GM23248 (cell line): ENCODE results near the gene SEMA5B. TPM values are rescaled to one million over a fixed set of nuclear protein-coding genes. Genes with fewer than 3 reads are reported as not detected.

Experiments used
- DNase-seq: peaks from one replicate; pipeline ENCODE4 v3.0.0-alpha.2; 2015
- H2AFZ ChIP-seq: fragments of 200-600 bp; sonication (generic); 2 replicates; pipeline ENCODE4 v1.6.1; 2016; ENCODE audit warnings: antibody characterized with exemption
- H3F3A ChIP-seq: fragments of 200-600 bp; sonication (generic); 2 replicates; pipeline ENCODE4 v1.6.1; 2016; ENCODE audit warnings: mild to moderate bottlenecking, antibody characterized with exemption, mixed run types; ENCODE audit not compliant: insufficient read depth
- H3K27ac ChIP-seq: fragments of 200-600 bp; sonication (generic); 2 replicates; pipeline ENCODE4 v1.5.1; 2016; ENCODE audit warnings: mild to moderate bottlenecking
- H3K27me3 ChIP-seq: fragments of 200-600 bp; sonication (generic); replicated peaks from 2 replicates; pipeline ENCODE4 v1.6.1; 2016; ENCODE audit warnings: mild to moderate bottlenecking; ENCODE audit not compliant: insufficient read depth
- H3K36me3 ChIP-seq: fragments of 200-600 bp; sonication (generic); 2 replicates; pipeline ENCODE4 v1.6.1; 2016; ENCODE audit warnings: low read depth, mild to moderate bottlenecking
- H3K4me1 ChIP-seq: fragments of 200-600 bp; sonication (generic); 2 replicates; pipeline ENCODE4 v1.6.1; 2016; ENCODE audit warnings: mild to moderate bottlenecking; ENCODE audit not compliant: insufficient read depth
- H3K4me2 ChIP-seq: fragments of 200-600 bp; sonication (generic); one replicate; pipeline ENCODE4 v1.6.1; 2016; ENCODE audit warnings: mild to moderate bottlenecking; ENCODE audit not compliant: unreplicated experiment
- H3K4me3 ChIP-seq: fragments of 200-600 bp; sonication (generic); 2 replicates; pipeline ENCODE4 v1.5.1; 2016; ENCODE audit warnings: mild to moderate bottlenecking
- H3K79me2 ChIP-seq: fragments of 200-600 bp; sonication (generic); 2 replicates; pipeline ENCODE4 v1.6.1; 2016; ENCODE audit warnings: mild to moderate bottlenecking; ENCODE audit not compliant: insufficient read depth
- H3K9ac ChIP-seq: fragments of 200-600 bp; sonication (generic); 2 replicates; pipeline ENCODE4 v1.6.1; 2016; ENCODE audit warnings: mild to moderate bottlenecking
- H3K9me2 ChIP-seq: fragments of 200-600 bp; sonication (generic); 2 replicates; pipeline ENCODE4 v1.6.1; 2016; ENCODE audit warnings: mixed run types, mild to moderate bottlenecking, moderate library complexity; ENCODE audit not compliant: insufficient read depth
- H3K9me3 ChIP-seq: fragments of 200-600 bp; sonication (generic); one replicate; pipeline ENCODE4 v1.6.1; 2017; ENCODE audit warnings: low read depth
- H4K20me1 ChIP-seq: fragments of 200-600 bp; sonication (generic); 2 replicates; pipeline ENCODE4 v1.6.0; 2016; ENCODE audit not compliant: insufficient read depth
- EZH2 ChIP-seq: fragments of 200-600 bp; sonication (generic); IDR thresholded peaks from 2 replicates; pipeline ENCODE4 v1.6.1; 2018; ENCODE audit warnings: antibody characterized with exemption, mild to moderate bottlenecking; ENCODE audit not compliant: insufficient read depth, poor library complexity, severe bottlenecking
- EZH2phosphoT487 ChIP-seq: fragments of 200-600 bp; sonication (generic); IDR thresholded peaks from 2 replicates; pipeline ENCODE4 v1.6.1; 2018; ENCODE audit warnings: antibody characterized with exemption, moderate library complexity, mild to moderate bottlenecking, low read depth; ENCODE audit not compliant: insufficient read depth
- WGBS, 2 experiments: methylation state at CpG; one replicate each; pipeline ENCODE4 v1.1.6; 2015 to 2017; ENCODE audit warnings: low lambda C conversion rate in 2 of 2, low coverage in 1 of 2; ENCODE audit errors: missing lambda C conversion rate in 2 of 2; 5-methylcytosine and 5-hydroxymethylcytosine counted together
- in situ Hi-C: fragments of 300-500 bp; cut with MboI; formaldehyde crosslinking; loops from 2 replicates; pipeline ENCODE4 v1.15.0; 2020
- polyA plus RNA-seq: library from polyadenylated mRNA; unstranded; fragments of >200 nt; fragmentation: Nextera tagmentation; extraction: Ambion mirVana; gene quantifications from 2 replicates; pipeline ENCODE4 v1.2.1, GENCODE V29; 2016
- total RNA-seq: library from RNA; depleted of rRNA; stranded (reverse); fragments of >200 nt; shearing (Covaris generic); gene quantifications from 2 replicates; pipeline ENCODE4 v1.2.3, GENCODE V29; 2014

The SEMA5B gene
- total and polyA plus RNA-seq, 2 experiments from 2014 or later, result not detected

- Histone ChIP-seq H3K9ac (no peak overlapping the region), H3F3A (no peaks in the 10 kb centered on the region), H3K27ac (no peak overlapping the region), H3K9me2 (no peaks in the 10 kb centered on the region), H3K79me2 (no peaks in the 10 kb centered on the region), H4K20me1 (no peaks in the 10 kb centered on the region), H2AFZ (no peak overlapping the region), H3K36me3 (no peaks in the 10 kb centered on the region), H3K4me2 (no peak overlapping the region), H3K9me3 (no peaks in the 10 kb centered on the region), H3K27me3 (peaks cover 90% of the 10 kb centered on the region), H3K4me1 (no peaks in the 10 kb centered on the region), H3K4me3 (no peak overlapping the region)
- in situ Hi-C loops, result no loop called here
- WGBS, 2 experiments, result 67 to 68% methylated on average over 3 of the region's 3 CpGs
- TF ChIP-seq EZH2 (no peak), EZH2phosphoT487 (no peak)
- DNase-seq, result no peak
Observed at GRCh38 chr3:122987736-122988319, 39.7 kb downstream of the SEMA5B start.

- peaks cover 89% of the 10 kb centered on the region for H3K27me3 ChIP-seq
- no peak overlapping the region for H3K9ac ChIP-seq
- no peaks in the 10 kb centered on the region for H3K4me1 ChIP-seq
- no peaks in the 10 kb centered on the region for H3K9me2 ChIP-seq
- H3K79me2 ChIP-seq, result no peaks in the 10 kb centered on the region
- TF ChIP-seq EZH2phosphoT487, result no peak
- no peak overlapping the region for H2AFZ ChIP-seq
- no peak for DNase-seq
- H3K27ac ChIP-seq, result no peak overlapping the region
- in situ Hi-C loops, result no loop called here
- no peaks in the 10 kb centered on the region for H4K20me1 ChIP-seq
- H3K36me3 ChIP-seq, result no peaks in the 10 kb centered on the region
- H3K4me2 ChIP-seq, result no peak overlapping the region
- H3F3A ChIP-seq, result no peaks in the 10 kb centered on the region
- 54 to 68% methylated on average over 2 of the region's 2 CpGs for WGBS, 2 experiments
- H3K9me3 ChIP-seq, result no peaks in the 10 kb centered on the region
- H3K4me3 ChIP-seq, result no peak overlapping the region
Observed at GRCh38 chr3:122987231-122987630, 40.3 kb downstream of the SEMA5B start.

GRCh38 chr3:122986693-122987179 is 40.8 kb downstream of the SEMA5B start:
- H3K9me2 ChIP-seq, result no peaks in the 10 kb centered on the region
- no peak overlapping the region for H3K9ac ChIP-seq
- H3K36me3 ChIP-seq, result no peaks in the 10 kb centered on the region
- no peaks in the 10 kb centered on the region for H3K79me2 ChIP-seq
- WGBS, 2 experiments, result 39 to 42% methylated on average over 6 of the region's 6 CpGs
- in situ Hi-C loops, result no loop called here
- no peaks in the 10 kb centered on the region for H3K4me1 ChIP-seq
- no peak for DNase-seq
- no peaks in the 10 kb centered on the region for H3K9me3 ChIP-seq
- peaks cover 89% of the 10 kb centered on the region for H3K27me3 ChIP-seq
- TF ChIP-seq EZH2 (no peak), EZH2phosphoT487 (no peak)
- no peak overlapping the region for H3K4me2 ChIP-seq
- no peaks in the 10 kb centered on the region for H3F3A ChIP-seq
- H3K27ac ChIP-seq, result no peak overlapping the region
- no peak overlapping the region for H2AFZ ChIP-seq
- no peak overlapping the region for H3K4me3 ChIP-seq
- H4K20me1 ChIP-seq, result no peaks in the 10 kb centered on the region

- in situ Hi-C loops, result no loop called here
- no peaks in the 10 kb centered on the region for H4K20me1 ChIP-seq
- H3K36me3 ChIP-seq, result no peaks in the 10 kb centered on the region
- no peaks in the 10 kb centered on the region for H3K9me2 ChIP-seq
- H2AFZ ChIP-seq, result no peak overlapping the region
- WGBS, 2 experiments, result 51% methylated on average over 4 of the region's 4 CpGs
- H3K27me3 ChIP-seq, result peaks cover 84% of the 10 kb centered on the region
- H3K9me3 ChIP-seq, result no peaks in the 10 kb centered on the region
- H3K4me1 ChIP-seq, result no peaks in the 10 kb centered on the region
- H3K27ac ChIP-seq, result no peak overlapping the region
- H3F3A ChIP-seq, result no peaks in the 10 kb centered on the region
- H3K9ac ChIP-seq, result no peak overlapping the region
- H3K4me3 ChIP-seq, result no peak overlapping the region
- no peaks in the 10 kb centered on the region for H3K79me2 ChIP-seq
- H3K4me2 ChIP-seq, result no peak overlapping the region
- no peak for DNase-seq
- TF ChIP-seq EZH2phosphoT487 (no peak), EZH2 (no peak)
Observed at GRCh38 chr3:122985539-122985938, 42.0 kb downstream of the SEMA5B start.

GRCh38 chr3:122984650-122985049 is 42.9 kb downstream of the SEMA5B start:
- no peak overlapping the region for H2AFZ ChIP-seq
- in situ Hi-C loops, result no loop called here
- H3K4me3 ChIP-seq, result no peak overlapping the region
- no peaks in the 10 kb centered on the region for H3K9me3 ChIP-seq
- H3K79me2 ChIP-seq, result no peaks in the 10 kb centered on the region
- H3K27ac ChIP-seq, result no peak overlapping the region
- no peaks in the 10 kb centered on the region for H3K9me2 ChIP-seq
- no peaks in the 10 kb centered on the region for H3K36me3 ChIP-seq
- no peaks in the 10 kb centered on the region for H3F3A ChIP-seq
- H4K20me1 ChIP-seq, result no peaks in the 10 kb centered on the region
- no peak for DNase-seq
- H3K27me3 ChIP-seq, result peaks cover 76% of the 10 kb centered on the region
- no peak overlapping the region for H3K4me2 ChIP-seq
- no peak for TF ChIP-seq EZH2phosphoT487
- TF ChIP-seq EZH2, result no peak
- WGBS, 2 experiments, result 60% methylated on average over 3 of the region's 3 CpGs
- no peaks in the 10 kb centered on the region for H3K4me1 ChIP-seq
- H3K9ac ChIP-seq, result no peak overlapping the region
